ENCODE results near the gene ZNF469.
A peak's percentile ranks its signal among the peaks of the same experiment; 100 is the strongest.

The ZNF469 gene

DNA sequence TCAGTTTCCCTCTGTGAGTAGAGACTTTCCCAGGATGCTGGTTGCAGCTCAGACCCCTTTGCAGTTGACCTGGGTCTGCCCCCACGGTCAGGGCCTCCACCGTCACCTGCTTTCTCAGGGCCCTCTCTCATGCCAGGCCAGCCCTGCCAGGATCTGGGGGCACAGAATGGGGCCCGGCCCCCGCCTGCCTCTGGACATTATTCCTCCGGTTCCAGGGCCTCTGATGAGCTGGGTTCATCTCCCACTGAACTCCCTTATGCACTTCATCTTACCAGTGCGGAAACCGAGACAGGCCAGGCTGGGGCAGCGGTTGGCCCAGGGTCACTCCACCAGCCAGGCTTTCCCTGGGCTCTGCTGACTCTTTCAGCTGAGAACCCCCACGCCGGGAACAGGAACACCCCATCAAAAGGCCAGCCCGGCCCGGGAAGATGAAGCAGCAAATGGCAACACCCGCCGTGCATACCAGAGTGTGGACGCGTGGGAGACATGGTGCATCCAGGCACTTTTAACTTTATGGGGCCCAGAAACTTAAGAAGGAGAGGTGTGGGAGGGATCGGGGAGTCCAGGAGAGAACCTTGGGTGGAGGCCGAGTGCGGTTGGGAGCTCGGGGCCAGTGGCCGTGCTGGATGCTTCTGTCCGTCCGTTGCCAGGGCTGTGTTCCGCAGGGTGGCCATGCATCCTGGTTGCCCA, 19.9 kb downstream of the ZNF469 start:
- no peak for DNase-seq
- 0 out of 2 replicates have a peak, but pooled peaks cover under 1% of the 10 kb centered on the region for H3K4me1 ChIP-seq (ENCODE audit: insufficient read depth, low read length)
- no peak overlapping the region for H3K4me3 ChIP-seq (ENCODE audit: low read depth in 1 of 2, low read length in 2 of 2)
- H3K27me3 ChIP-seq (ENCODE audit: insufficient read depth, low read length, poor library complexity), result peaks cover 6% of the 10 kb centered on the region
- no peak for TF ChIP-seq EZH2 (IDR thresholded peaks at IDR 0.05; ENCODE audit: borderline replicate concordance, low read depth, low read length, severe bottlenecking)
- TF ChIP-seq, protein P1, sequence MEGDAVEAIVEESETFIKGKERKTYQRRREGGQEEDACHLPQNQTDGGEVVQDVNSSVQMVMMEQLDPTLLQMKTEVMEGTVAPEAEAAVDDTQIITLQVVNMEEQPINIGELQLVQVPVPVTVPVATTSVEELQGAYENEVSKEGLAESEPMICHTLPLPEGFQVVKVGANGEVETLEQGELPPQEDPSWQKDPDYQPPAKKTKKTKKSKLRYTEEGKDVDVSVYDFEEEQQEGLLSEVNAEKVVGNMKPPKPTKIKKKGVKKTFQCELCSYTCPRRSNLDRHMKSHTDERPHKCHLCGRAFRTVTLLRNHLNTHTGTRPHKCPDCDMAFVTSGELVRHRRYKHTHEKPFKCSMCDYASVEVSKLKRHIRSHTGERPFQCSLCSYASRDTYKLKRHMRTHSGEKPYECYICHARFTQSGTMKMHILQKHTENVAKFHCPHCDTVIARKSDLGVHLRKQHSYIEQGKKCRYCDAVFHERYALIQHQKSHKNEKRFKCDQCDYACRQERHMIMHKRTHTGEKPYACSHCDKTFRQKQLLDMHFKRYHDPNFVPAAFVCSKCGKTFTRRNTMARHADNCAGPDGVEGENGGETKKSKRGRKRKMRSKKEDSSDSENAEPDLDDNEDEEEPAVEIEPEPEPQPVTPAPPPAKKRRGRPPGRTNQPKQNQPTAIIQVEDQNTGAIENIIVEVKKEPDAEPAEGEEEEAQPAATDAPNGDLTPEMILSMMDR (IDR thresholded peaks at IDR 0.05; ENCODE audit: borderline replicate concordance, extremely low read depth, low read length, poor library complexity, severe bottlenecking), result no peak
- H3K27ac ChIP-seq (ENCODE audit: low read length), result no peak overlapping the region
- no peak overlapping the region for H3K9ac ChIP-seq (ENCODE audit: low read depth, low read length)
- peaks cover 6% of the 10 kb centered on the region; the same call in 1 of the 2 replicates for H4K20me1 ChIP-seq (ENCODE audit: insufficient read depth, low read length)
- no peak overlapping the region for H2AFZ ChIP-seq (ENCODE audit: low read depth, low read length)
- H3K79me2 ChIP-seq (ENCODE audit: insufficient read depth, low read length), result no peaks in the 10 kb centered on the region
- ATAC-seq (ENCODE audit: insufficient read depth, low read depth), result no peak
- H3K36me3 ChIP-seq (ENCODE audit: insufficient read depth, low read length), result no peaks in the 10 kb centered on the region
- no peak overlapping the region for H3K4me2 ChIP-seq (ENCODE audit: insufficient read depth, low read length)
- H3K9me3 ChIP-seq (ENCODE audit: insufficient read depth, low read length, severe bottlenecking), result no peaks in the 10 kb centered on the region

DNA sequence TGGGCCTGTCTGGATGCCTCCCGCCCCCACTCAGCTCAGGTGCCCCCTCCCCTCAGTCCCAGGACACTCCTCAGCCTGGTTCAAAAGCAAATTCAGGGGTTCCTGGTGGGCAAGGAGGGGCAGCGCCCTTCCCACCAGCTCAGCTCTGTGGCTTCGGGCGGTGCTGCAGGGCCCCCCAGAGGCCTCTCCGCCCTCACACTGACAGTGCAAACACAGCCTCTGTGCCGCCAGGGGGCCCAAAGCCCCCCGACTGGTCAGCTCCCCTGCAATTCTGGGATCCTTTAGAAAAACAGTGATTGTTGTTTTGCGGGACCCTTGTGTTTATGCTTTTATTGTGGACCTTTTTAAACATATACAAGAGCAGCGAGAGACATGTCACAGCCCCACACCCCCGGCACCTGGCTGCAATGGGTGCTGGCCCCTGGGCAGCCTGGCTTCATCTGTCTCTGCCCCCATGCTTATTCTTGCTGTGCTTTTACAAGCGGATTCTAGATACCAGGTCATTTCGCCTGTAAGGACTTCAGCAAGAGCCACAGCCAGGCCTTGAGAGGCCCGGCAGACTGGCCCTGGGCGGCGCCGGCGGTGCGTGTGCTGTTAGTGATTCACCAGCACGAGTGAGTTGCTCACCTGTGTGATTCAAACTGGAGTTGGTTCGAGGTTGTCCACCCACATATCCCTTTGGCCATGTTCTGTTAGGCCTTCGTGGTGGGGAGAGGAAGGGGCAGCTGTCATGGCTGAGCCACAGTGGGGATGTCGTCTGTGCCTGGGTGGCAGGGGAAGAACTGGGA, 21.2 kb downstream of the ZNF469 start:
- Histone ChIP-seq H4K20me1 (ENCODE audit: insufficient read depth, low read length) (0 out of 2 replicates have a peak, but pooled peaks cover 6% of the 10 kb centered on the region), H3K9me3 (ENCODE audit: insufficient read depth, low read length, severe bottlenecking) (no peaks in the 10 kb centered on the region), H3K9ac (ENCODE audit: low read depth, low read length) (no peak overlapping the region), H3K36me3 (ENCODE audit: insufficient read depth, low read length) (no peaks in the 10 kb centered on the region), H3K79me2 (ENCODE audit: insufficient read depth, low read length) (no peaks in the 10 kb centered on the region), H2AFZ (ENCODE audit: low read depth, low read length) (no peak overlapping the region), H3K4me3 (ENCODE audit: low read depth in 1 of 2, low read length in 2 of 2) (no peak overlapping the region), H3K4me1 (ENCODE audit: insufficient read depth, low read length) (0 out of 2 replicates have a peak, but pooled peaks cover 3% of the 10 kb centered on the region), H3K27ac (ENCODE audit: low read length) (no peak overlapping the region), H3K27me3 (ENCODE audit: insufficient read depth, low read length, poor library complexity) (no peaks in the 10 kb centered on the region), H3K4me2 (ENCODE audit: insufficient read depth, low read length) (no peak overlapping the region)
- TF ChIP-seq EZH2 (IDR thresholded peaks at IDR 0.05; ENCODE audit: borderline replicate concordance, low read depth, low read length, severe bottlenecking), result no peak
- TF ChIP-seq, protein P1 (IDR thresholded peaks at IDR 0.05; ENCODE audit: borderline replicate concordance, extremely low read depth, low read length, poor library complexity, severe bottlenecking), result peak; percentile 6
- ATAC-seq (ENCODE audit: insufficient read depth, low read depth) (no peak), DNase-seq (no peak)

DNA sequence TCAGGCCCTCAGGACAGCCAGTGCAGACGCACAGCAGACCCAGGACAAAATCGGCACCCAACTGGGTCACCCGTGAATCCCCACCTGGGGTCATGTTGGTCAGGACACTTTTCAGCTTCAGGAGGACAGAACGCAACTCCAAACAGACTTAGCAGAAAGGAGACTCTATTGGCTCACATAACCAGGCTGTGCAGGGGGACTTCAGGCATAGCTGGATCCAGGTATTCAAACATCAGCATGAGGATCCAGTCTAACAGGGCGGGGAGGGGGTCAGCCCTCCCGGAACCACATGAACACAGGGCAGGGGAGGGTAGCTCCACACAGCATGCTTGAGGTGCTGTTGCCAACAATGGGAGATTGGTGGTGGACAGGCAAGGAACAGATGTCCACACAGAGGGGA, 22.0 kb downstream of the ZNF469 start:
- Histone ChIP-seq H3K27ac (ENCODE audit: low read length) (no peak overlapping the region), H3K4me2 (ENCODE audit: insufficient read depth, low read length) (no peak overlapping the region), H3K9me3 (ENCODE audit: insufficient read depth, low read length, severe bottlenecking) (no peaks in the 10 kb centered on the region), H2AFZ (ENCODE audit: low read depth, low read length) (no peak overlapping the region), H3K79me2 (ENCODE audit: insufficient read depth, low read length) (no peaks in the 10 kb centered on the region), H4K20me1 (ENCODE audit: insufficient read depth, low read length) (0 out of 2 replicates have a peak, but pooled peaks cover 3% of the 10 kb centered on the region), H3K9ac (ENCODE audit: low read depth, low read length) (no peak overlapping the region), H3K4me3 (ENCODE audit: low read depth in 1 of 2, low read length in 2 of 2) (no peak overlapping the region), H3K27me3 (ENCODE audit: insufficient read depth, low read length, poor library complexity) (no peaks in the 10 kb centered on the region), H3K36me3 (ENCODE audit: insufficient read depth, low read length) (no peaks in the 10 kb centered on the region), H3K4me1 (ENCODE audit: insufficient read depth, low read length) (0 out of 2 replicates have a peak, but pooled peaks cover 3% of the 10 kb centered on the region)
- no peak for TF ChIP-seq EZH2 (IDR thresholded peaks at IDR 0.05; ENCODE audit: borderline replicate concordance, low read depth, low read length, severe bottlenecking)
- TF ChIP-seq, protein P1 (IDR thresholded peaks at IDR 0.05; ENCODE audit: borderline replicate concordance, extremely low read depth, low read length, poor library complexity, severe bottlenecking), result no peak
- no peak for DNase-seq
- no peak for ATAC-seq (ENCODE audit: insufficient read depth, low read depth)
